ENCODE data around the gene PLAAT5.

PLAAT5 gene

GRCh38 chr11:63512816-63513215 is 21.8 kb upstream of the PLAAT5 start:
- no peak for DNase-seq (ENCODE audit: low read depth in 4 of 4, low spot score in 1 of 4)

DNA sequence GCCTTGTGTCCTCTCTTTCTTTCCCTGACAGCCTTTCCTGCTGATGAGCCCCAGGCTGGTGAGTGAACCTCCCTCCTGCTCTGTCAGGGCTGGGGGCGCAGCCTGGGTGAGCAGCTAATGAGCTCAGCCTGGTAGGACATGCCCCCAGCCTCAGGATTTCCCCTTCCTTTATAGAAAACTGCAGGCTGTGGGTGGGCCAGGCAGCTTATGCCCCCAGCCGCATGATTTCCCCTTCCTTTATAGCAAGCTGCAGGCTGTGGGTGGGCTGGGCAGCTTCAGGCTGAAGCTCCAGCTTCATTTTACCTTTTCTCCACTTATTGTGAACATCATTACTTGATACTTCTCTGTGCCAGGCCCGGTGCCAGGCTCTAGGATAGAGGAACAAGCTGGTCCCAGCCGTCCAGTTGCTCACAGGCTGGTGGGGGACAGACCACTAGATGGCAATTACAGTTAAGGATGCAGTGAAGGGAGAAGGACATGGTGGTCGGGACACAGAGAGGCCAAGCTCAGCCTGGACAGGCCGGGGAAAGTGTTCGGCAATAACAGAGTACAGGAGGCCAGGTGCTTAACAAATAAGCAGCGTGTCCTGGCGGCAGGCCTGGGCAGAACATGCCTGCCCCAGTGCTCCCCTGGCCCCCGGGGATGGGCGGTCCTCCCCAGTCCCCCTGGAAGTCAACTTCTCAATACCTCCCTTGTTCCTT is 20.2 kb upstream of the PLAAT5 start:
- no peak for DNase-seq (ENCODE audit: low read depth in 4 of 4, low spot score in 1 of 4)

DNA sequence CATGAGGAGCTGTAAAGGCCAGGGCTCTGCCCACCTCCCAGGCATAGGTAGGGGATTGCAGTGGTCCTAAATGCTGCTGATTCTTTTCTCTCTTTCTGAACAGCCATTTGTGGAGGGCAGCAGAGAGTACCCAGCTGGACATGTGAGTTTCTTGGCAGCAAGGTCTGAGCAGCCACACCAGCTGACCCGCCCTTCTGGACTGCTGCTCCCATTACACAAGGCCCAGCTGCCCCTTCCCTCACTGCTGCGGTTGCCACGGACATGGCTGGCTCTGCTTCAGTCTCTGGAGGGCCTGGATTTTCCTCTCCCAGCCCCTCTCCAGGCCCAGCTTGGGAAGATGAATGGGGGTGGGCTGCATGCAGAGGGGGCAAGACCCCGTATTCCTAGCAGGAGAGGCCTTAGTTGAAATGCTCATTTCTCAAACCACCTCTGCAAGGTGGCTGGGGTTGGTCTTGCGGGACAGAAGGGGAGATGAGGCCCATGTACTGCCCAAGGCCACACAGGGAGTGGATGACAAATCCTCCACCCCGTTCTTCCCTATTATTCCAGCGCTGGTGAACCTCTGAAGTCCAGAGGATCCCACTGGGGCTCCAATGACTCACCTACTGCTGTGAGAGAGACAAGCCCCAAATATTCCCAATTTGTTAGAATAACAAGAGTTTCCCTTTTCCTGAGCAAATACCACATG is 19.5 kb upstream of the PLAAT5 start:
- DNase-seq (ENCODE audit: low read depth in 4 of 4, low spot score in 1 of 4): no peak

- no peak for DNase-seq (ENCODE audit: low read depth in 4 of 4, low spot score in 1 of 4)
Measured at GRCh38 chr11:63508745-63509144, 17.8 kb upstream of the PLAAT5 start.

GRCh38 chr11:63508009-63508408 is 17.0 kb upstream of the PLAAT5 start:
- no peak for DNase-seq (ENCODE audit: low read depth in 4 of 4, low spot score in 1 of 4)

DNA sequence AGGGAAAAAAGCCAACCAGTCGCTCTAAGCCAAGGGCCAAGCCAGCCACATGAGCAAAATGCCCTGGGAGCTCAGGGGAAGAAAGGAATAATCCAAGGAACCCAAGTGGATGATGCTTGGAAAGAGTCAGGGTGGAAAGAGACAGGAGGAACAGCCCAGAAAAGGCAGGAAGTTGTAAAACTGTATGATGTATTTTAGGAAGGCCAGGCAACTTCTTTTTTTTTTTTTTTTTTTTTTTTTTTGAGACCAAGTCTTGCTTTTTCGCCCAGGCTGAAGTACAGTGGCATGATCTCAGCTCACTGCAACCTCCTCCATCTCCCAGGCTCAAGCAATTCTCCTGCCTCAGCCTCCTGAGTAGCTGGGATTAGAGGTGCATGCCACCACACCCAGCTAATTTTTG is 16.5 kb upstream of the PLAAT5 start:
- DNase-seq (ENCODE audit: low read depth in 4 of 4, low spot score in 1 of 4): no peak

DNA sequence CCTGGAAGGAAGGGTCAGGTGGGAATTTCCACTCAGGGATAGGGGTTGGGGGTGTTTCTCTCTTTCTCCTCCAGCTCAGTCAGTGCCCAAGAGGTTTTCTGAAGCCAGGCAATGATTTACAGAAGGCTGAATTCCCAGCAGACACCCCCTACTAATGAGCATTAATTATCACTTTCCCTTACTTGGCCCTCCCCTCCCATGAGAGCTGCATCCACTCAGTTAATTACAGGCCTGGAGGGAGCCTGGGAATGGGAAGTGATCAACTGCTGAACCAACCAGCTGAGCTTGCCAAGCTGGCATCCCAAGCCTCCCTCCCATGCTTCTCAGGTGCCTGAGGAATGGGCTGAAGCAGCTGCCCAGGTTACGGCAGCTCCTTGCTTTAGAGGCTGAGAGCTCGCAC is 15.9 kb upstream of the PLAAT5 start:
- DNase-seq (ENCODE audit: low read depth in 4 of 4, low spot score in 1 of 4): no peak

DNA sequence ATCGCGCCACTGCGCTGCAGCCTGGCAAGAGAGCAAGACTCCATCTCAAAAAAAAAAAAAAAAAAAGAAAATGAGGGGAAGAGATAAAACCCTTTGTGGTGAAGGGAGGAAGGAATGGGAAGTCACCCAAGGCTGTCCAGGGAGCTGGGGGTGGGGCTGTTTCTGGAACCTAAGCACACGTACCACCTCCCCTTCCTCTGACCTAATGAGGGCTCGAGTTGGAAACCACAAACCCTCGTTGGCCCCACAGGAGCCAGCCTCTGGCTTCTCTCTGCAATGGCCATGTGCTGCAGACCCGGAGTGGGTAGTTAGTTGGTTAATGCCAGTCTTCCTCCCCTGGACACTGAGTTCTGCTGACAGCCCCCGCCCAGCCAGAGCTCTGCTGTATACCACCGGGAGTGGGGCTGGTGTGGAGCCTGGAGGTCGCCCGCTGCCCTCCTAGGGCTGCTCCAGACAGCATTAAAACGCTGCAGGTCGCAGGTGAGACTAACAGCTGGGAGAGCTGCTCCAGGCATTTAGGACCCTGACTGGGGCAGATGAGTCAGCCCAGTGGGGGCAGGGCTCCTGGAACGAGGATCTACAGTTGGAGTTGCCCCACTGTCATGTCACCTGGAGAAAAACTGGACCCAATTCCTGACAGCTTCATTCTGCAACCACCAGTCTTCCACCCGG is 15.0 kb upstream of the PLAAT5 start, which contains the start of gene LGALS12:
LGALS12 (plus strand) TSS at position 228 of the 672 bp plus-strand sequence; CDS start at position 603, 375 bp downstream.
- DNase-seq (ENCODE audit: low read depth in 4 of 4, low spot score in 1 of 4): no peak

GRCh38 chr11:63504933-63505586 is 14.1 kb upstream of the PLAAT5 start:
- no peak for DNase-seq (ENCODE audit: low read depth in 4 of 4, low spot score in 1 of 4)

DNA sequence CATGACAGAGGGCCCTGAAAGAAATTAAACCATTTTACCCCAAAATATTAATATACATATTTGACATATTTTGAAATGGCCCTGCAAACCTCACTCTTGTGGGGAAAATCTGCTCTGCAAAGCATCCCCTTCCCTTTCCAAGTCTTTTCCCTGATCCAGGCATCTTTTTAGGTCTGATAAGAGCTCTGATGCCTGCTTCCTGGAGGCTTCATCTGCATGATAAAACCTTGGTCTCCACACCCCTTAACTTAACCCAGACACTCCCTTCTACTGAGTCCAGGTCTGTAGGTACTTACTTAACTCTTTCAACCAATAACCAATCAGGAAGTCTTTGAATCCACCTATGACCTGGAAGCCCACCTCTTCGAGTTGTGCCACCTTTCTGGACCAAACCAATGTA is 13.1 kb upstream of the PLAAT5 start:
- DNase-seq (ENCODE audit: low read depth in 4 of 4, low spot score in 1 of 4): no peak

DNA sequence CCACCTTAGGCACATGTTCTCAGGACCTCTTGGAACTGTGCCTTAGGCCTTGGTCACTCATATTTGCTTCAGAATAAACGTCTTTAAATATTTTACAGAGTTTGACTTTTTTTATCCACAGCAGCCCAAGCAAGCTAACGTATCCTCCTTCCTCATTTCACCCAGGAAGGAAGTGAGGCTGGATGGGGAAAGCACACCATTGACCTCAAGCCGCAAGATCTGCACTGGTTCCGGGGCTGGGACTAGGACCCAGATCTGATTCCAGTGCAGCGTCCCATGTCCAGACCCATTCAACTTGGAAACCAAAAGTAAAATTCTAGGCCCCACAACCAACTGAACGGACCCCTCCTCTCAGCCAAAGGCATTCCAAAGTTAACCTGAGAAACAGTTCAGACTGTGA is 12.5 kb upstream of the PLAAT5 start:
- DNase-seq (ENCODE audit: low read depth in 4 of 4, low spot score in 1 of 4): no peak

- no peak for DNase-seq (ENCODE audit: low read depth in 4 of 4, low spot score in 1 of 4)
Measured at GRCh38 chr11:63502252-63502820, 11.4 kb upstream of the PLAAT5 start.

GRCh38 chr11:63501236-63501635 is 10.3 kb upstream of the PLAAT5 start:
- no peak for DNase-seq (ENCODE audit: low read depth in 4 of 4, low spot score in 1 of 4)

DNA sequence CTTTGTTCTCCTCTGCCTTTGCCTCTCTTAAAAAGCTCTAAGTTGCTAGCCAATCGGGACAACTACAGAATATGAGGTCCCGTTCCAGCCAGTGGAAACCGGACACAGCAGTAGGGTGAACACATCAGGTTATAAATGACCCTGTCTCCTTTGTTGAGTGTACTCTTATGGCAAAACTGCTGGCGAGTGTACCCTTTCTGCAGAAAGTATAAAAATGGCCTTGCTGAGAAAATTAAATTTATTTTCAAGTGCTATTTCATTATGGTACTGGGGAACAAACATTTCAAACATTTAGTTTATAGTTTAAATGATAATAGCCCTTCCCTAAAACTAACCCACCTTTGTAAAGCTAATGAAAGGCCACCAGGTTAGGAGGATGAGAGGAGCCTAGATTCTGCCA is 8.9 kb upstream of the PLAAT5 start:
- DNase-seq (ENCODE audit: low read depth in 4 of 4, low spot score in 1 of 4): no peak

- DNase-seq (ENCODE audit: low read depth in 4 of 4, low spot score in 1 of 4): no peak
Measured at GRCh38 chr11:63494975-63495374, 4.0 kb upstream of the PLAAT5 start.

- DNase-seq (ENCODE audit: low read depth in 4 of 4, low spot score in 1 of 4): no peak
Measured at GRCh38 chr11:63493127-63493526, 2.2 kb upstream of the PLAAT5 start.

DNA sequence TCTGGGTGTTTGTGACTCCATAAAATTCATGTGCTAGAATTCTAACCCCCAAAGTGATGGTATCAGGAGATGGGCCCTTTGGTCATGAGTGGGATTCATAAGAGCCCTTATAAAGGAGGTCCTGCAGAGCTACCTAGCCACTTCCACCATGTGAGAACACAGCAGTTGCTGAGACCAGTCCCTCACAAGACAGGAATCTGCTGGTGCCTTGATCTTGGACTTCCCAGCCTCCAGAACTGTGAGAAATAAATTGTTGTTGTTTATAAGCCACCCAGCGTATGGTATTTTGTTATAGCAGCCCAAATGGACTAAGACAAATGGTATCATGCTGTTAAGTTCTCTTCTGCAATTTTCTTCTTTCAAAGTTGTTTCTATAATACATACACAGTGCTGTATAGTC is 1.5 kb upstream of the PLAAT5 start:
- DNase-seq (ENCODE audit: low read depth in 4 of 4, low spot score in 1 of 4): no peak

DNA sequence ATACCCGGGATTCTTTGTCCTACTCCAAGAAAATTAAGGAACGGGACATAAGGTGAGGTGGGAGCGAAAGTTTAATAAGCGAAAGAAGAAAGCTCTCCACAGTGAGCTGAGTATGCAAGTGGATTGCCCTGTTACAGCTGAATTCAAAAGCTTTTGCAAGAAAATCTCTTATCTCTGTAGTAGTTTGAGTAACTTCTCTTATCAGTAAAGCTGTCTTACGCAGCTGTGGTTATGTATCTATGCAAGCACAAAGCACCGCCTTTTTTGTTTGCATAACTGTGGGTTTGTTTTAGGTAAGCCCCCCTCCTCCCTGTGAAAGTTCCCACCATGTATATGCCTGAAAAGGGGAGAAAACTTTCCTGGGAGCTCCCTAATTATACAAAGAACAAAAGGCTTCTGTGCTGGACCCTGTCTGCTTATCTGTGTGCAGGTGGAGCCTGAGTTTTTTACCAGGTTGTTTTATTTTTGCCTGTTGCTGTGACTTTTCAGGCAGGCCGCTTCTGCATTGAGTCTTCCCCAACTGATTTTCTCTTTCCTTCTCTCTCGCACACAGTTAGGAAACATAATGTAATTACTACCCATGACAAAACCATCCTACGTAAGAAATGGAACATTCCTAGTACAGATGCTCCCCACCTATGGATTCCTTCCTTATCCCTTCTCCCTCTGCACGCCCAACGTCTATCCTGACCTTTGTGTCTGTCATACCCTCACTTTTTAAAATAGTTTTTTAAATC is 837 bp upstream of the PLAAT5 start:
- DNase-seq (ENCODE audit: low read depth in 4 of 4, low spot score in 1 of 4): no peak

DNA sequence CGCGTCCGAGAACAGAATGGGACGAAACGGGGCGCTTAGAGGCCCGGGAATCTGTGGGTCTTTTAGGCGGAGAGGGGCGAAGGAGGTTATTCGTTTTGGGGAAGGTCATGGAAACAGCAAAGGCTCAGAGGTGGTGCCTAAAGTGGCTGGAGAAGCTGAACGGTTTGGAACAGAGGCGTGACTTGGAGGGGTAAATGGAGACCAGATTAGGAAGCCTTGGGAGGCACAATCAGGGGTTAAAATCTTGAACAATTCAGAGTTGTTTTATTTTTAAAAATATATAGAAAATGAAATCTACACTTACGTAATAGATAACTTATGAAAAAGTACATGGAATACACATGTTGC is 247 bp upstream of the PLAAT5 start:
- no peak for DNase-seq (ENCODE audit: low read depth in 4 of 4, low spot score in 1 of 4)

GRCh38 chr11:63489879-63490278 is 1.1 kb downstream of the PLAAT5 start:
- no peak for DNase-seq (ENCODE audit: low read depth in 4 of 4, low spot score in 1 of 4)

DNA sequence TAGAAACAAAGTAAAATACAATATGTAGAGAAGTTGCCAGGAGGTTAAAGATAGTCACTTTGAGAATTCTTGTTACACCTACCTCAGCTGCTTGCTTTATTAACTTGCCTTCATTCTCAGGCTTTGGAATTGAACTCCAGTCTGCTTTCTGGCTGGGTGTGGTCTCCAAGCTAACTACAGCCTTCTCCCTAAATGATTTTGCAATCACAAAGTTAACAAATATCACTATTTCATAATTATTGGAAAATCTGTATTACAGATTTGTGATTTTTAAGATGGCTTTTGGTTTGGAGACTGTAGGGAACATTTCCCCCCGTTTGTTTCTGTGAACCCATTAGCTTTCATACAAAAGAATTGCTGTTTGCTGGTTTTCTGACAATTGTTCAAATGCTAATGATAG is 2.2 kb downstream of the PLAAT5 start:
- no peak for DNase-seq (ENCODE audit: low read depth in 4 of 4, low spot score in 1 of 4)

Measured in stimulated activated CD4-positive, alpha-beta T cell treated with anti-CD3 and anti-CD28 coated beads, Interleukin-1b, Interleukin-23, amount 100 ng/mL, for 24 hours (primary cell).